Measurements from ENCODE around the gene TEAD1.
A peak's percentile ranks its signal among the peaks of the same experiment; 100 is the strongest.

TEAD1 gene

DNA sequence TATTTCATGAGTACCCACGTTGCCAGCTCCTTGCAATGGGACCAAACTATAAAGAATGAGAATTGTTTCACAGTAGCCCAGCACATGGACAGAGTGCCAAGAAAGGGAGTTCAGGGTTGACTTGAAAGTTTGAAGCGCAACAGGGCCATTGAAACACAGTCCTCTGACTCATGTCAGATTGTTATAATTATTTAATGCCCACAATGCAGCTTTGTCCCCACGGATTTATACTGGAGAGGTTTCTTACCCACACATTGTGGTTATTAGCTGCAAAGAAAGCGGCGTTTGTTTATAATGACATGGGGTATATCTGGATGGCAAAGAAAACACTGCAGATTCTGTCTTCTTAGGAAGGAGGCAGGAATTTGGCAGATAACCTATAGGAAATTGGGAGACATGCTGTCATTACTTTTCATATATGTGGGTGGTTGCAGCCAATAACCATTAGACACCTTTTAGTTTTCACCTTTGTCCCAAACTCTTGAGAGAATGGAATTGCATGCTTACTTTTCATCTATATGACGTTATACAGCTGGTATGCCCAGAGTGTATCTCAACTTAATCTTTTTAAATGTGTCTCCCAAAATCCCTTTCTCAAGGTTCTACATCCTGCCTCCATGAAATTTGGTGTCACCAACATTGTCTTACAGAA, 143.6 kb downstream of the TEAD1 start:
- DNase-seq, result no peak

DNA sequence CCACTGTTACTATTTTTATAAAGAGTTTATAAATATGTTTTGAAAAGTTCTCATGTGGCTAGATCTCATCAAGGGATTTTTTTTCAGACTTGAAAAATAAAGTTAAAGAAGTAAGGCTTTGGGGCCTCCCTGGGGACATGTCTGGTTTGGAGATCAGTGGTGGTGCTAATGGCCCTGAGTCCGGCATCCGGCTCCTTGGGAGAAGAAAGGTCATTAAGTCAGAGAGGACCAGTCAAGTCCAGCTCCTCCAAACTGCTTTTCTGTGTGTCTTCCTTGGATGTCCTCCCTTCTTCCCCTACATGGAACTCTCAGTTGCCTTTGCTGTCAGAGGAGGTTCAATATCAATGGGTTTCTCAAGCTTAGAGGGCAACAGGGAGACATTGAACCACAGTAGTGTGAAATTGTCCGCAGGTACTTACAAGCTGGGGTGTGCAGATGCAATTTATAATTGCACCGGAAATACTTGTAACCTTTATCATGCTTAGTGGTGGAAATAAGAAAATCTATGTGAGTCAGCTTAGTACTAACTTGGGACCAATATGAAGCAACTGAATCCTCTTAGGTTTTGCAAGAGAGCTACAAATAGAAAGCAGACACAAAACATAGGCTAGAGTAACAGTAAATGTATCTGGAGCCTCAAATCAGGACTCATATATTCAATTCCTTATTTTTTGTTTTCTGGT, 144.3 kb downstream of the TEAD1 start:
- no peak for DNase-seq

DNA sequence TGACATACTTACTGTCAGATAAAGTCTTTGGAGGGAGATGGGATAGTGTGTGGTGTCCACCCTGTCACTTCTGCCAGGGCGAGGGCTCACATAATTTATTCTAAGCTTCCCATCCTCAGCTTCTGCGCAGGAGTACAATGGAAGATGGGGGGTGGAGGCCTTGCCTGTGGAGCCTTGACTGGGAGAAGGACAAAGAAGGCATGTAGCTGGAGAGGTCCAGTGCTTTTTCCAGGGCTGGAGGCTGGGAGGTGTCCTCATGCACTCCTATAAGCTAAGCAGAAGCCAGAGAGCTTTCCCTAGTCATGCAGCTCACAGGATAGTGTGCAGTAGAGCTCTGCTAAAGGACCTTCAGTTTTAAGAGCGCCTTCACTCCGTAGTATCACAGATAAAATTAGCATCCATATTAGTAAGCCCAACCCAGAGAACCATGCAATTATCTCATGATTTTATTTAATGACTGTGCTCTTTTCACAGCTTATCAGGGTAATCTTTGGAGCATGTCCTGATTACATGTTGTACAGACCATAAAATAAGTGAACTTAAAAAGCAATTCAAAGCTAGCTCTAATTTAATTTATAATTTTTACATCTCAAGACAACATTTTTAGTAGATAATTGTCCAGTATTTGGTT, 148.3 kb downstream of the TEAD1 start:
- no peak for DNase-seq

DNA sequence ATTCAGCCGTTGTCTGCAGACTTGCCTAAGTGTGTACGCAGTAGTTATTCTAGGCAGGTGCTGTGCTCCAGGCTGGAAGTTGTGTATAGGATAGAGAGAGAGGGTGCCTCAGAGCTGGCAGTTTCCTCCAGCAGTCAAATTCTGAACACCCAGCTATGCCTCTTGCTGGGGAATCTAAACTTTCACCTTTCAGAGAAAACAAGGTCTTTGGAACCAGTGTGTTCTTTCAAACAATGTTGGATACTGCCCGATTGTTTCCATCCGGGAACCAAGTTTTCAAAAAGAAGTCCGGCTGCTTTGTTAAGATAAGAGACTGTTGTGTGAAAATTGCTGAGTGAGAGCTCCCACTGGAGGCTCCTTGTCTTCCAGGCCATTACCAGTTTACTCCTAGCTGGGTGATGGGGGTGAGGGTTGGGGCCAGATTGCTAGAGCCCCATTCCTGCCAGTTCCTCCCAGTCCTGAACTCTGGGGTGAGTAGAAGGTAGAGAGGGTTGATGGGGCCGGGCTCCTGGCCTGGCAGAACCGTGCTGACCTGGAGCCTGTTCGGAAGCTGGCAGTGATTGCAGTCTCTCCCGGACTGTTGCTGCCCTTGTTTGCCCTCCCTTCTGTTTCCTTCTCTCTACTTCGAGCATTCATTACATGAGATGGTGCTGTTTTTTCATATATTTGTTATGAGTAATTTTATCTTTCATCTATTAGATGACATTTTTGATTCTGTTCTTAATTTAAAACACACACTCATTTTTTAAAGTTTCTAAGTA, 150.2 kb downstream of the TEAD1 start:
- DNase-seq, result no peak

DNA sequence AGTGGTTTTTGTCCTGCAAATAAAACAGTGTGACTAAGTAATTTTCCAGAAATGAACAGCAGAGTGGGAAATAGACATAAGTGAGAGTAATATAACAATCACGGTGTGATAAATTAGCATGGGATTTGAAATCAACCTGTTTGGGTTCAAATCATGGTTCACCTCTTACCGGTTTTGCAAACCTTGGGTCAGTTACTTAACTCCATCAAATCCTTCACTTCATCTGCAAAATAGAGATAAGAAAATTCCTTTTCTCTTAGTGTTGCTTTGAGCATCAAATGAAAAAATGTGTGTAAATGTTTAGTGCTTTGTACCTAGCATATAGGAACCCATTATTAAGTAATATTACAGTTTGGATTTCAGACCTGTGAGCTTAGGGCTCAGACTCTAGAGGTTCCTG, 152.2 kb downstream of the TEAD1 start:
- no peak for DNase-seq

DNA sequence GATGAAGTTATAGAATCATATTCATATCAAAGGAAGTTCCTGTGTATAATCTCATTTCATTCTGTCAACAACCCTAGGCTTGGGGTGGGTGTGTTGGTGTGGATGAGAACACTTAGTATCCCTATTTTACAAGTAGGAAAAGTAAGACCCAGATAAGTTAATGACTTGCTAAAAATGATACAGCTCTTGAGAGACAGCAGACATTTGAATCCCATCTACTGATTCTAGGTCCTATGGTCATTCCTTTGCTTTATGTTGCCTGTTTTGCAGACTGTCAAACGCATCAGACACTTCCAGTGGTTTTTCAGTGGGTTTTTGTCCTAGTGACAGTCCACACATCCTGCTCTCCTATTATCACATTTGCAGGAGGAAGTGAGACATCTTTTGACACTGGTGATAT, 153.1 kb downstream of the TEAD1 start:
- no peak for DNase-seq

DNA sequence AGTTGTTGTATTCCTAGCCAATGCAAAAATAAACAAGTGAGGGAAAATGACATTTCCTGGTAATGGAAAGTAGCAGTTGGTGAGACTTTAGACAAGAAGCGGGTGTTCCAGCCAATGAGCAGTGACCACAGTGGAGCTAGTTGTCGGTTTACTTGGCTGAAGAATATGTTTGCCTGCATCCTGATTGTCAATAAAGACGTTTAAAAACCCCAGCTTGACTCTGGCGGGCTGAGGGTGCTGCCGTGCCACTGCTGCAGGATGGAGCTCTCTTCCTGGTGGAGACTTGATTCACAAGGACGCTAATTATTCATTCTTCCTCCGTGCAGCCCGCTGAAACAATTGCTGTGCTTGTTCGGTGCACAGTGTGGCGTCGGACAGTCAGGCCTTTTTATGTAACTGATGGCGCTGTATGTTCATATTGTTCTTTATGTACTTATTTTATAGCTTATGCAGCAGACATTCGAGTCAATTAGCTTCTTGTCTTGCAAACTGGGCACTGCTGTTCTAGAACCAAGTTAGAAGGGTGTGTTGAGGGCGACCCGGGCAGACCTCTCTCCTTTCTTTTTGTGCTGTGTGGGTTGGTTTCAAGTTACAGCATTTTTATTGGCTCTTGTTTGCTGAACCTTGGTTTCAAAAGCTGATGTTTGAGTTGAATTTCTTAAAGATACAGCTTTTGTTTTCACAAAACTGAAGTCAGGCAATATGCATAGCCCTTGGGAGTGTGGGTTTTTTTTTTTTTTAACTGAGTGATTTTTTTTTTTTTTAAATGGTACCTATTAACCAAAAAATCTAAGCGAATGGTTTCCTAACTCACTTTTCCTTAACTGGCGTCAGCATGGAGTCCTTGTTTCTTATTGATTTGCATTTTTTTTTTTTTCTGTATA, 153.9 kb downstream of the TEAD1 start:
- DNase-seq, result peak; percentile 61 to 87

DNA sequence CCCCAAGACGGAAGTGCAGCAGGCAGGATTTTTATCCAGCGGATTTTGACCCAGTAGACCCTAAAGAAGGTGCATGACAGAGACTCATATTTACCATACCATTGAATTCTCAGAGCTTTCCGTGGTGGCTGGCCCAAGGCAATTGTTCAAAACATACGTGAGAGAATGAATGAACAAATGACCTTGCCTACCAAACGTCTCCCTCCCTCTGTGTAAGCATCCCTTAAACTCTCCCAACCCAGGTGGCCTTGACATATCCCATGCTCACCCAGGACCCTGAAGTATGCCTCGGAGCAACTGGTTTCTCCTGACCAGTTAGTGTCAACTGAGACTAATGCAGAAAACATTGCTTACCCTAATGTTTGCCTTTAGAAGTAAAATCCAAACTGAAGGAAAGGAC, 154.9 kb downstream of the TEAD1 start:
- no peak for DNase-seq

DNA sequence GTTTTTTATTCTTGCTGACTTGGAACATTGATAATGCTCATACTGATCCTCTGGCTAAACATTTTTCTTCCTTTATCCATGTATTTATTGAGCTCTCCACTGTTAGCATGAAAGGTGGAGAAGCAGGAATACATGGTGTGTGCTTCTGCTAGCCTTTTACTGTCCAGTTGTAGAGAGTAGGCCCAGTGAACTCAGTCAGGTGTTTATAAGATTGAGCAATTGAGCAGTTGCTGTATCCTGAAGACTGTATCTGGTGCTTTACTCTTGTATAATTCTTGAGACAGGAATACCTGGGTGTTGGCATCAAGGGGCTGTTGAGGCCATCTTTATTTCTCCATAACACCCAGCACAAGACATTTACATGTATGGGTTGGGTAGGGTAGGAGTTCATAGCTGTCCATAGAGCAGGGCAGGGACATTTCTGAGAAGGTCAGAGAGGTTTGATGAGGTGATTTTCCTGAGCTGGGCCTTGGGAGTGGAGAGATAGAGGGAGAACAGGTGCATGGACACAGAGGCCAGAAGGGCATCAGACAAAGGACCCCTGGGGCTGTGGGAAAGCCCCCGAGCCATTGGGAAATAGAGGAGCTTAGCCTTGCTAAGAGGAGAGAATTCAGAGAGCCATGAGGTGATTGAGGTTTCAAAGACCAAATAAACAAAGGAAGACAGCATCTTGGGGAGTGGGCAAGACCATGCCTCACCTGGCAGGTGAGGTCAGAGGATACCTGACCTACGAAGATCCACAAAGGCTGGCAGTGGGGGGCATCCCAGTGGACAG, 155.5 kb downstream of the TEAD1 start:
- no peak for DNase-seq

DNA sequence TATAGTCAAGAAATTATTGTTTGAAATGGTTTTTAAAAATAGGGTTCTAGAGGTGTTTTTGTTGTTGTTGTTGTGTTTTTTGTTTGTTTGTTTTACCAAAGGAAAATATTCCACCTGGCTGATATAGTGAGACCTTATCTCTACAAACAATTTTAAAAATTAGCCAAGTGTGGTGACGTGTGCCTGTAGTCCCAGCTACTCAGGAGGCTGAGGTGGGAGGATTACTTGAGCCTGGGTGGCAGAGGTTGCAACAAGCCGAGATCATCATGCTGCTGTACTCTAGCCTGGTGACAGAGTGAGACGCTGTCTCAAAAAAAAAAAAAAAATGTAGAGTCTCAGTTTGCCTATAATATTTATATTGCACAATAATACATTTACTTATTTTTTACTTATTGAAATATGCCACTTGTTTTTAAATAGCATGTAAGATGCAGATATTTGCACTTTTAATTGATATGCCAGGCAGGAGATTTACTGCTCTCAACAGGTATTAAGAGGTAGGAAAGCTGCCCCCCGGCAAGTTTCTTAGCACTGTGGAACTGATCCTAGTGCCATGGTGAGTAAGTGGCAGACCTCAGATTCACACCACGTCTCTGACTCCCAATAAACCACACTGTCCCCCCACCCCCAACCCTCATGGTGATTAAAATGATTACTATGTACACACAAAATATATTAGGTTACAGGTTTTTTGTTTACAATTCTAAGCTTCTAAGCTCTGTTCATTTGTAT, 157.4 kb downstream of the TEAD1 start:
- no peak for DNase-seq

DNA sequence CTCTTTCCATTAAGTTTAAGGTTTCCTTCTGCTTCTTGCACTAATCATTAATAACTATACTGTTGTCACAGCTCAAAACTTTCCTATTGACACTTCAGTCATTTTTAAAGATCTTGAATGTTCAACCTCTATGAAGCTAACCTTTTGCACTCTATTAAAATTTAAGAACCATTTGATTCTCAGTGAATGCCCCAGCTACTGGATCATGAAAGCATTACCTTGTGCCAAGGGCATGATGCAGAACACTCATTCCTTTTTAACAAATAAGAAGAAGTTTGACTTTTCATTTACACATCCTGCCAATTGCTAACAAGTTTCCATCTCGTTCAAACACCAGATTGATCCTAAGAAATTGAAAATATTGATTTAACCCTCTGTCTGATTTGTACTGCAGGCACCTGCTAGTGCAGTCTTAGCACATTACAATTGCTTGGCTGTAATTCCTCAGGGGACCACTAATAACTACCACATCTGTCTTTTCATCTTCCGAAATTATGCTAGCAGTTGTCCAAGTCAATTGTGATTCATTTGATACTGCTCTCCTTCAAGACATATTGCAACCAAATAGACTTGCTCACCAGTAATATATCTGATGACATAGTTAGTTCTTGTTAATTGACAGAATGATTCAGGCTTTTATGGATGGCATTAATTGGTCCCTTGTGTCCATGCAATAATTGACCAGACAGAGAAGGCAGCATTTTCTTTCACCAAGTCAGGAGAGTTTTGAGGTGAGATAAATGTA, 158.4 kb downstream of the TEAD1 start:
- DNase-seq, result no peak

DNA sequence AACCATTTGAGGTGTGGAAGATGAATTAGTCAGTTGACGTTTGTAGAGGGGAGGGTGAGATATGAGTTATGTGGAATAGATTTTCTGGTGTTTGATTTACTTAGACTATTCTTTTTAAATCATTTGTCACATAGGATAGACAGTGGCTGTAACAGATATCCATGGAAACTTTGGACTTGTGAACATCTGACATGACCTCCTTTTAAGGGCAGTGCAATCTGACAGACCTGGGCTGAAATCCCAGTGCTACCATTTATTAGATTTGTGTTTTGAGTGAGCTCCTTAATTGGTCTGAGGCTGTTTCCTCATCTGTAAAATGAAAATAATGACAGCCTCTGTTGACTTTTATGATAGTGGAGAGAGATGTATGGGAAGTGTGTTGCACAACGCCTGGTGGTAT, 159.9 kb downstream of the TEAD1 start:
- DNase-seq, result no peak

DNA sequence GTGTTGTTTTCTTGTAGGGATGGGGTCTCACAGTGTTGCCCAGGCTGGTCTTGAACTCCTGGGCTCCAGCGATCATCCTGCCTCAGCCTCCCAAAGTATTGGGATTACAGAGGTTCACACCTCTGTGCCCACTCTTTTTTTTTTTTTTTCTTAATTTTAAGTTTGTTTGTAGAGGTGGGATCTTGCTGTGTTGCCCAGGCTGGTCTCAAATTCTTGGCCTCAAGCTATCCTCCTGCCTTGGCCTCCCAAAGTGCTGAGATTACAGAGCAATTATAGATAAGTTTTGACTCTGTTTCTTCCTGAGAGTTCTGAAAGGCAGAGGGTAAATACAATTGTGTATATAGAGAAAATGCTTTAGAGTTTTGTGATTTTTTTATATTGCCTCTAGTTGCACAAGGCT, 160.4 kb downstream of the TEAD1 start:
- no peak for DNase-seq

DNA sequence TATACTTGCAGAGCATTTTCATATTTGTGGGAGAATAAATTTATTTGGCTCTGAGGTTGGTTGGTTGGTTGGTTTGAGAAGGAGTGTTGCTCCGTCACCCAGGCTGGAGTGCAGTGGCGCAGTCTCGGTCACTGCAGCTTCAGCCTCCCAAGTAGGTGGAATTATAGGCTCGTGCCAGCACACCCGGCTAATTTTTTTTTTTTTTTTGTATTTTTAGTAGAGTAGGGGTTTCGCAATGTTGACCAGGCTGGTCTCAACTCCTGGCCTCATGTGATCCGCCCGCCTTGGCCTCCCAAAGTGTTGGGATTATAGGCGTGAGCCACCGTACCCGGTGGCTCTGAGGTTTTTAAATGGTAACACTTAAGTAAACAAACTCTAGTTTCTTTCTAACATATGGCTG, 161.1 kb downstream of the TEAD1 start:
- no peak for DNase-seq

DNA sequence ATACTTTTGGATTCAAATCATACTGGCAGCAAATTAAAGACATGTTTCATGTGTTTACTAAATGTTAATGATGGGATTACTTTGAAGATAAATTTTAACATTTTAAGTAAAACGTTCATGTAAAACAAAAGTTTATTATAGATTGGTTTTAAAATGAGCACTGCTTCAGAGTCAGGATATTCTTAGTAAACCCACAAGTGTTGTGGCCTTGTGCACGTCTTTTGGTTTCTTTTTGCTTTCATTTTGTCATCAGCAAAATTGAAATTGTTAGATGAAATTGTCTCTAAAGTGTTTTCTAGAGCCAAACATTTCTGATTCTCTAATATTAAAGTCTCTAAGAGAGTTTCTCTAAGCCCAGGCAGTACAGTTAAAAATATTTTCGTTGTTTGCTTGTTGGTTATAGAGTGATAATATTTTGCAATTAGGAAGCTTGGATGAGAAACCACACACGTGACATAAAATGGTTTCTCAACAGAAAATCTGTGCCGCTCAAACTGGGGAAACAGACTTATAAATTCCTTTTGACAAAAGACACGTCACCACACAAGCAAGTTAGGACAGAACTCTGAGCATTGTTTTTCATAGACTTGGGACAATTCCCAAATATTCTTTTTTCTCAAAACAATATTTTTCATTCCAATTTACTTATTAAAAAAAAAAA, 164.4 kb downstream of the TEAD1 start:
- no peak for DNase-seq

DNA sequence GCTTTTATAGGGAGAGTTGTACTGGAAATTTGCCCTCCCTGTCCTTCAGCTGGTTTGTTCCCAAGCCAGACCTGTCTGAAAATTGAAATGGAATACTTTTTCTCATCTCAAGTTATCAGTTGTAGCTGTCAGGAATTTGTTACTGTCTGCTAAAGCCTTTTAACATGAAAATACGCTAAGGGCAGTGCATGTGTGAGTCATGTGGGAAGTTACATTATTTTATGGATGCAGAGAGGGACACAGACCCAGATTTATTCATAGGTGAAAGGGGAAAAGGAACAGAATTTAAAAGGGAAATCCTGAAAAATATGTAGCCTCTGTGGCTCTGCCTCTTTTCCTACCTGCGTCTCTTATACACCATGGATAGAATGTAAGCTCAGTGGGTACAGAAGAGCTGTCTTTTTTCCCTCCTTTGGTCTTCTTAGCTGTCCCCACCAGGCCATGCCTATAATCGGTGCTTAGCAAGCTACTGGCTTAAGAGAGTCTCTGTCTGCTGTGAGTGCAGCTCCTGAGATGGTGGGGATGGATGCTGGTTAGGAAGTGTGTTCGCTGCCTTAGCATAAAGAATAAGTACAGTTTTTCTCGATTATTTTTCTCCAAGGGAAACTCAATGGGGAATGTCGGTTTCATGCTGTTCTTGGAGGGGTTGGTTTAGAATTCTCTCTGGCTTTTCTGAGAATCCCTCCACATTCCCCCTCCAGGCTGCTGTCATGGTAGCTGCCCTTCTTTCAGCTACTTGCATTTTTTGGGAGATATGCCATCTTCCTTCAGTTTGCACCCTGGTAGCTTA, 166.8 kb downstream of the TEAD1 start:
- DNase-seq, result no peak

DNA sequence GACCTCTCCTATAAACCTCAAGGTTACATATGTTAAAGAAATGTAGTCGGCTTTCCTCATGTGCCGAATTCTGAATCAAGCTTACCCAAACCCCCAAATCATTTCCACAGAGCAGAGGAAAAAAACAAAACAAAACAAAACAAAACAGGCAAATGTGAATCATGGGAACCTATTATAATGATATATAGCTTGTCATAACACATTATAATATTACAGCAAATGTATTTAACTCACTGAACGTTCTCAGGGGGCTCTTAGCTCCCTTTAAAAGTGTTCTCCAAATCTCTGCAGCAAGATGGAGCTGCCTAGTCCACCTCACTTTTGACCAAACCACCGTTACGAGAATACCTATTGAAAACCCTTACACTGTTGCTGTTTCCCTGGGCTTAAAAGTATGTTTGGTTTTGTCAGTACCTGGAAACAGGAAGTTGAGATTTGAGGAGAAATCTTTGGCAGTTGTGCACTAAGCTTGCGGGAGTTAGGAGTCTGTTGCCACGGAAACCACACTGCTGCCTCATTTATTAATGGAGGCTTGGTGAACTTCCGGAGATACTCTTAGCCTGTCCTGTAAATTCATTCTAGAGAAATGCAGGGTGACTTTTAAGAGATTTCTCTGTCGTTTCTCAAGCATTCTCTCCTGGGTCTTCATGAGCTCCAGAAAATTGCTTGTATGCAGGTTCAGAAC, 167.9 kb downstream of the TEAD1 start:
- peak in 1 of 2 experiments; percentile 59 for DNase-seq

DNA sequence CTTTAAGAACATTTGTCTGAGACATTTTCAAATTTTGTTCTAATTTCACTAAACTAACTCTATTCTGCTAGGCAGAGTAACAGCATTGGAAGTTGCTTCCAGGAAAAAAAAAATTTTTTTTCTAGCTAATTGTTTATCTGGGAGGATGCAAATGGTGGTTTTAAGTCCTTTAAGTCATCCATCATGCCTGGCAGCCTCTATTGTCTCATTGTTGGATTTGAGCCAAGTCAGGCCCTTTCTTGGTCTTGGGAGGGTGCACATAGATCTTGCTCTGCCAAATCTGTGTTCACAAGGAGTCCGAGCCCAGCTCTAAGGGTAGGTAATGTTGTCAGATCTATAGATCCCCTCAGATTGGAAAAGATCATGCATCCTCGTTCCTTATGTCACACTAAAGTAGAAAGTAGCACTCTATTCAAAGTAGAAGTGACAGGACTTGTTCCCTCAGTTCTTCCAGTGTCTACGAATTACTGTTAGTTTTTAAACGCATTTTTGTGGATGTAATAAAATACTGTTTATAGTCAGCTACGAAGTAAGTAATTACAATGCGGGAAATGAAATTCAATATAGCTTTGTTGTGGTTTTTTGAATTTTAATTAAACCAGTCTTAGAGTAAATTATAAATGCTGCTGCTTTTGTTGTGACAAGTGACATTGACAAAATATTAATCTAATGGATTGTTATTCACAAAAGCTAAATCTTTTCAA, 168.9 kb downstream of the TEAD1 start:
- peak; percentile 91 to 93 for DNase-seq

Measured in NCI-H187 (cell line).